NCI-H187 treated with DMSO at 0.1 percent for 48 hours (cell line): ENCODE results near the gene LIPM.
"Not testable (repeated sequence)": the region's sequence is repeated elsewhere in the genome, so short reads cannot be mapped to it uniquely, and the experiment has no call there.

ENCODE experiments used
- DNase-seq: peaks from one replicate; lab custom pipeline; 2025; lab: John Stamatoyannopoulos, UW

LIPM gene

DNA sequence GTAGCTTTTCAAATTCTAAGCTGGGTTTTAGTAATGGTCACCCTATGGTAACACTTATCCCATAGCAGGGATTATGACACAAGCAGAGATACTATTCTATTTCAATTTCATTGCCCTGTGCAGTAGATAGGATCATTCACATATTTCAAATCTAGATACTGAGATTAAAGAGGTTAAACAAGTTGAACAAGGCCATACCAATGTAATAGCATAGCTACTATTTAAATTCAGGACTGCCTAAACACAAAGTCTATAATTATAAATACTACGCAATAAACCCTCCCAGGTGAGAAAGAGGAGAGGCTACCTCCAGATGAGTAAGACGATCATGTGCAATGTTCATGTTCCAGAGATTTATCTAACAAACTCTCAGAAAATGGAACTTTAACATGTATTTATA is 1.1 kb downstream of the LIPM start:
- DNase-seq = no peak

DNA sequence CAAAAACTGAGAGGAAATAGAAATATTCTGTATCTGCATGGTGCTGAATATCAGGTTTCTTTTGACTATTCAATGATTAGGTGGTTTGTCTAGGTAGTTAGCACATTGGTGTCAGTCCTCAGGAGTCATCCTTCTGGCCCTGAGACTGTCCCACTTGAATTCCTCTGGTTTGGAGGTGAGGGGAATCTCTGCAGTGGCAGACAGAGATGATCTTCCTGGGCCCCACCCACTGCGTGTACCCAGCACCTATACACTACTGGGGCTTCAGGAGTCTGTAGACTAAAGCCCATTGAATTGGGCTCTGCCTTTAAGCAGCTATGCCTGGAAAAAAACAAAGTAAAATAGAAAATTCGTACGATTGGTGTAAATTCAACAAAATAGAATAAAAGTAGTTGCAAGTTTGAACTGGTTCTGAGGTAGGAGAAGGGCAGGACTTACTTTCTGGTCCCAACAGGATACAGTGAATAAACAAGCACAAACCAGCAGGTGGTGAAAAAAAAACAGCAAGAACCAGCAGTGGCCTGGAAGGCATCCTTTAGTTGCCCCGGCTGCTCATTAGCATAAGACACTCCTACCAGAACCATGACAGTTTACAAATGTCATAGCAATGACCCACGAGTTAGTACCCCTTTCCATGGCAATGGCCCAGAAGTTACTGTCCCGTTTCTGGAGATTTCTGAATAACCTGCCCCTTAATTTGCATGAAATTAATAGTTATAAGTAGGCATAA is 1.7 kb downstream of the LIPM start:
- DNase-seq = no peak

GRCh38 chr10:88805361-88805760 is 2.8 kb downstream of the LIPM start:
- DNase-seq = no peak

DNA sequence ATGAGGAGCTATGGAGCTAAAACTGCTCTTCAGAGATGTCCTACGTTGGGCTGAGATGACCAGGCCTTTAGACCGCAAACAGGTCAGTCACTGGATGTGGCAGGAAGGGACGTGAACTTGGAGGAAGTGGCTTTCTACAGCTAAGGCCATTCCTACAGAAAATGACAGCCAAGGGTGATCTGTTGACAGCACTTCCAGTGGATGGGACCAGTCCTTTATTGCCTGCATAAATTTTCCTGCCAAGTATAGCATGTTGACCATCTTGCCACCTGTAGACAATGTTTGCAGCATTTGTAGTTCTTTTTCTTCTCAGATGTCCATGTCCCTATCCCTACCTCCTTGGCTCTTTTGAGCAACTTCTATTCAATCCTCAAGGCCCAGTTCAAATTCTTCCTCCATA is 3.4 kb downstream of the LIPM start:
- no peak for DNase-seq

DNA sequence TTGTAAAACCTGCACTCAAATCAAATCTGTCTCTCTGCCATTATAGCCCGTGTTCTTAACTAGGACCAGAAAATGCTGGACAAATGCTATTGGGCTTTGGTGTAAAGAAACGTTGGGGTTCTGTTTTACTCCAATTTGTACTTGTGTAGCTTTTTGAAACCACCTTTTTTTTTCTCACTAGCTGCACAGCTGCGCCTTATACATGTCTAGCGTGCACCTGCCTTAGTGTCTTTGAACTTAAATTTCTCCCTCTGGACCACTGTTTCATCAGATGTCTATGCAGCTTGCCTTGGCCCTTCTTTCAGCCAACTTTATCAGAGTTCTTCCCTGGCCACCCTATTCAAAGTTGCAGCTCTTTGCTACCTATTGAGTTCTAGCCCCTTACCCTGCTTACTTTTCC is 7.1 kb downstream of the LIPM start:
- DNase-seq = no peak

DNA sequence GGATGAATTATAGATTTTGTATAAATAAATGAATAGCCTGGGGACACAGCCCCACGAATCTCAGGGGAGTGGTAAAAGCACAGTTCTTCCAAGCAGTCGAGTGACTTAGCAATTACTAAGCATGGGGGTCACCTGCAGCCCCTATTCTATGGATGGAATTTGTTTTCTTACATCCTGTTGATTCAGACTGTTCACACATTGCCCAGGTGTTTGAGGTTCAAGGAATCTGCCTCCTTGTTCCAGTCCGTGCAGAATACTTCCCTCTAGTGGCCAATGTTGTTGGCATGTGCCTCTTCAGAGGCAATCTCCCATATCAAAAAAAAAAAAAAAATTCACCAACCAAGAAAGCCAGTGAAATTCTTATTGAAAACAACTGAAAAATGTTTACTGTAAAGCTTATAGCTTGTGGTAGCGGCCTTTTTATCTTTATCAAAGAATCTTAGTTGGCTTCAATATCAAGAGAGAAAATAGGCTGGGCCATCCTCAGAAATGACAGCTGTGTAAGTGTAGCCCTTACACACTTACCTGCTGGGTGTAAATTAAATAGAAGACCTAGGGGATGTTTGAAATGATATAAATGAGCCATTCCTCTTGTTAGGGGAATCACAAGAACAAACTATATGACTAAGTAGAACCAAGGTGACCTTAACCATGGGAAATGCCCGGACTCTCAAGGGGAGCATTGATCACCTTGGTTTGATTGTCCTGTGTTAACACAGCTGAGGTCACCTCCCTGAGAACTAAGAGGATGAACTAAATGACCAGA is 7.8 kb downstream of the LIPM start:
- DNase-seq = no peak

DNA sequence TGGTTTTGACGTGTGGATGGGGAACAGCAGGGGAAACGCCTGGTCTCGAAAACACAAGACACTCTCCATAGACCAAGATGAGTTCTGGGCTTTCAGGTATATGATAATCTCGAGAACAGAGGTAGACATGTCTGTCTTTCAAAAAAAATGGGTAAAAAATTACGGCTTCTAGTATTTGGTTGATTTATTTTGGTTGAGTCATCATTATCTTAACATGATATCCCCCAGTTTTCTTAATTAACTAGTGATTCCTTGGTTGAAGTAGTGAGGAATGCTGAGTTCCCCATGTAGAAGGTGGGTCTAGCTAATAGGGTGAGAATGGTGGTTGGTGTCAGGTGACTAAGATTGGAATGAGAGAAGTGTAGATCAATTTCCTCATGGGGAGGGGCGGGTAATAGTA is 10.7 kb downstream of the LIPM start:
- DNase-seq = no peak

GRCh38 chr10:88819290-88819689 is 16.8 kb downstream of the LIPM start:
- DNase-seq = no peak

GRCh38 chr10:88820748-88821401 is 18.3 kb downstream of the LIPM start:
- DNase-seq = no peak

DNA sequence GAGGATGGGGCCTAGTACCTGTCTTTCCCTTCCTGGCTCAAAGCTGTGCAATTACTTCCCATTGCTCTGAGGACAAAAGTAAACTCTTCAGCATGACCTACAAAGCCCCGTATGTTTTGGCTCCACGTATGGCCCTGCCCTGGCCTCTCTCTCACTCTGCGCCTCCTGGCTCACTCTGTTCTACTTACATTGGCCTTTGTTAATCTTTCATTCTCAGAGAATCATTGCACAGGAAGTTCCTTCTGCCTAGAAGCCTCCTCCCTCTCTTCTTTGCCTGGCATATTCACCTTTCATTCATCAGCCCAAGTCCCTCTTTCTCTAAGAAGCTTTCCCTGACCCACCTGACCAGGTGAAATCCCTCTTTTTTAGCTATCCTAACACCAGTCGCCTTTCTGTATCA is 23.9 kb downstream of the LIPM start:
- no peak for DNase-seq

DNA sequence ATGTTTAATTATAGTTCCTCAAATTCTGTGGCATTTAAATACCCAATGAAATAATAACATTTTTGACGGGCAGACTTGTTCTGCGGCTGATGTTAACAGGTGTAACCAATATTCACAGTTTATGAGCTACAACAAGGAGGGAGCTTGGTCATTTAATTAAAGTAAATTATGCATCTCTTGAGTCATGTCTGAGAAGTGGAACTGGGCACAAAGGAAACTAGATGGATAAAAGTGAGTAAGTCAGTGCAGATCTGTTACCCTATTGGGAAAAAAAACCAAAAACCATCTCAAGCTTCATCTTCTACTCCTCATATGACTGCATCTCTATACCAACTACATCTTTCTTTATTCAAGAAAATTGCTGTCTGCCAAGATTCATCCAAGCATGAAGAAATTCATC is 25.1 kb downstream of the LIPM start:
- DNase-seq = no peak

DNA sequence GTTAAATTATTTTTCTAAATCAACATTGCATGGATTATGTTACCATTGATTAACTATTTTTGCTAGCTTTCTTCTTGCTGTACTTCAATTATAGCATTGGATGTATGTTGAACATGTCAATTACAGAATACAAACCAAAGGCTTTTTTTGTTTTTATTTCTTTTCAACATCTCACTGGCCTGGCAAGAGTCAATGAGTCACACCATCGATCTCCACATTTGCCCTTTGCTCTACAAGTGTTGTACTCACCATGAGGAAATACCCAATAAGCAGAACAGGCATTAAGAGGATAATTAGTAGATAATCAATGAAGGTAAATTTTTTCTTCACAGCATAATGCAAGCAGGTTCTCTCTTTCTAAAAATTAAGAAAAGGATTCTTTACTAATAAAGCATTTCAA is 25.8 kb downstream of the LIPM start:
- DNase-seq = no peak

DNA sequence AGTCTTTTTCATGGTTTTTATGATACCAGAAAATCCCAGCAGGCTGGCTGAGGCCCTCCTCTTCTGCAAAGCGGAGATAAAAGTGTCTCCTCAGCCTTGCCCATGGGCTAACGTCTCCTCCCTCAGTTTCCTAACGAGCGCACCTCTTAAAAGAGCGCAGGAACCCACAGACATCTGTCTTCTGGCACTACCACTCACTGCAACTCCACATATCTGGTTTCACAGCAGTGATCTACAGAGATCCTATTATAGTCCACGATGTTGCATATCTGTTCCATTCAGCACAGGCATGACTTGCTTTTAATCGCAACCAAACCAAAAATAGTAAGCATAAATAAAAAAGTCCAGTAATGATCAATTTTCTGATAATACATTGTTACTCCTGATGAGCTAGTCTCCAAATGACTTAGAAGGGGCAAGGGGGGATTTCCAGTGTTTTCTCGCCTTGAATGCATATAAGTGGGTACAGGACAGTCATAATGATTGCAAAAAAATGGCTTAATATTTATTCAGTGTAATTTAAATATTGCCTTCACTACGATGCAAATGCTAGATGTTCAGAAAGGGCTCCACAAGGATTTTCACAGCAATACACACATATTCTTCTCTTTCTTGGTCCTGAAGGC is 28.2 kb downstream of the LIPM start:
- no peak for DNase-seq

- no peak for DNase-seq
These were observed 29.2 kb downstream of the LIPM start for GRCh38 chr10:88831709-88832108.

DNA sequence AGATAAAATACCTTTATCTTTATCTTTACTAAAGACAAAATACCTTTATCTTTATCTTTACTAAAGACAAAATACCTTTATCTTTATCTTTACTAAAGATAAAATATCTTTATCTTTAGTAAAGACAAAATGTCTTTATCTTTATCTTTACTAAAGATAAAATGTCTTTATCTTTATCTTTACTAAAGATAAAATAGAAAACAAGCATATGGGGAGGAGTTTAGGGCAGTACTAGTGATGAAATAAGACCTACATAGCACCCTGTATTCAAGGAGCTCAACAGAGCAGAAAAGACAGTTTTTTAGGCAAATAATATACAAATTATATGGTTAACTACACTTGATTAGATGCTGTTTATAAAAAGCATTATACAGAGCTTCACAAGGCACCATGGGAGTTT is 29.8 kb downstream of the LIPM start:
- DNase-seq = no peak

GRCh38 chr10:88833156-88833555 is 30.6 kb downstream of the LIPM start:
- no peak for DNase-seq

DNA sequence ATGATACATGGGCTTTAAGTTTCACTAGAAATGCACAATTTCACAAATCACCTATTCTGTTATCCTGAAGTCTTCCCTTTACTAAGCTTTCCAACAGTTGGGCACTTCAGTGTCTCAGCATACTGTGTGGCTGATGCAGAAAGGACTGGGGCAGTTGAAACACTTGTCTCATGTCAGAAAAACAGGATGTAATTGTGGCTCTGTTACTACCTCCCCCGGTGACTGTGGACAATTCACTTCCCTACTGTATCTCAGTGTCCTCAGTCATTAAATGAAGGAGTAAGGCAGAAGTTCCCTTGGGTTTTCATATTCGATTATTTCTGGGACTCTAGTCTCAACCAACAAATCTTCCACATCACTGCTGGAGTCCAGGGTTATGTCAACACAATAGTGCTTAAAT is 31.2 kb downstream of the LIPM start:
- DNase-seq = no peak

DNA sequence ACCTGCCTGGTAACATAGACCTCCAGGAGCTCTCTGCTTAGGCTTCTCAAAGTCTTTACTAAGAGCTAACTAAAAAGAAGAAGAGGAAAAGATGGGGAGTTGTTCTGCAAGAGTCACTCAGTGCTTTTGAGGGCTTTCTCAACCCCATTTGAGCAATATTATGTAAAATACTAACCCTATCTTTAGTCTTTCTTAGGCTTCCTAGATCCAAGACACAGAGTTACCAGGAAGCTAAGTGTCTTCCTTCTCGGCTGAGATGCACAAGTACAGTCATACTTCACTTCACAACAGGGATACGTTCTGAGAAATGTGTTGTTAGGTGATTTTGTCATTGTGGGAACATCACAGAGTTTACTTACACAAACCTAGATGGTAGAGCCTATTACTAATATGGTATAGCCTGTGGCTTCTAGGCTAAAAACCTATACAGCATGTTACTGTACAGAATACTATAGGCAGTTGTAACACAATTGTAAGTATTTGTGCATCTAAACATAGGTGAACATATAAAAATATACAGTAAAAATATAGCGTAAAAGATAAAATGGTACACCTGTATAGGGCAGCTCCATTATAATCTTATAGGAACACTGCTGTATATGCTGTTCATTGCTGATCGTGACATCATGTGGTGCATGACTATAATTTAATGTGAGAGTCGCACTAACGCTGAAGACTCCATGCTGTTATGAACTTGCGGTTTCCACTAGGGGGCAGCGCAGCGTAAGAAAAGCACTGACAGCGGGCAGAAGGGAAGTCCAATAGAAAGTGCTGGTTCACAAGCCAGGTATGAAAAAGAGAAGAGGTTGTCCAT is 32.8 kb downstream of the LIPM start:
- DNase-seq = peak; percentile 35

- no peak for DNase-seq
These were observed 33.3 kb downstream of the LIPM start for GRCh38 chr10:88835910-88836221.

GRCh38 chr10:88837632-88838031 is 35.1 kb downstream of the LIPM start:
- DNase-seq = not testable (repeated sequence)

DNA sequence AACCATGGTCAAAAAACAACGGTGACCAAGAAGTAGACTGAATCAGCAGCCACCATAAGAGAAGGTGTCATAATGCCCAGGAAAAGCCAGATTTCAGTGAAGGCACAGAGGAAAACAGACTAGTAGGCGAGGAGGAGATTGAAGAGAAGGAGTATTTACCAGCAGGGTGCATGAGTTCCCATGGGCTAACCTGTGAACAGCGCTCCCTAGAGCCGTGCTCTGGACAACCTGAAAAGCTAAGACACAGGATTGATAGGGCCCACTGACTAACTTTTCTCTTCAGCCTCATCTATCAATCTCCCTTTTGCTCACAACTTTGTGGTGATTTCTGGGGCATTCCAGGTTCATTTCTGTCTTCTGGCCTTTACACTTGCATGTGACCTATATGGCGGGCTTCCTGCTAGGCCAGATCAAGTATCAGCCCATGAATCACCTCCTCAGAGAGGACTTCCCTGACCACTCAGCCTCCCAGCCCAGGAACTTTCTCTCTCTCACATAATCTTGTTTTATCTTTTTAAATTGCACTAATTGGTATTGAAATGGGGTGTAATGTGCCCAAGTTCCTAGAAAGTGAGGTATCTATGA is 36.3 kb downstream of the LIPM start:
- no peak for DNase-seq

- DNase-seq = no peak
These were observed 37.6 kb downstream of the LIPM start for GRCh38 chr10:88840104-88840503.
